ENCODE results near the gene MPC1.
"Not testable (repeated sequence)": the region's sequence is repeated elsewhere in the genome, so short reads cannot be mapped to it uniquely, and the experiment has no call there.

MPC1 gene

GRCh38 chr6:166394036-166394892, 11.5 kb upstream of the MPC1 start:
- Histone ChIP-seq H3K4me3 (ENCODE audit: low read depth in 1 of 2, low read length in 2 of 2) (no peak overlapping the region), H3K27ac (ENCODE audit: low read depth, low read length) (no peak overlapping the region), H3K4me1 (ENCODE audit: control insufficient read depth in 1 of 2, insufficient read depth in 2 of 2, low read length in 2 of 2) (no peaks in the 10 kb centered on the region)

GRCh38 chr6:166393535-166393823, 10.7 kb upstream of the MPC1 start:
- H3K9me3 ChIP-seq (ENCODE audit: control insufficient read depth in 1 of 2, low read length in 2 of 2) = no peaks in the 10 kb centered on the region
- no peaks in the 10 kb centered on the region for H3K36me3 ChIP-seq (ENCODE audit: control insufficient read depth in 1 of 2, insufficient read depth in 2 of 2, low read length in 2 of 2)
- no peak overlapping the region for H3K27ac ChIP-seq (ENCODE audit: low read depth, low read length)
- H3K4me1 ChIP-seq (ENCODE audit: control insufficient read depth in 1 of 2, insufficient read depth in 2 of 2, low read length in 2 of 2) = no peaks in the 10 kb centered on the region
- no peak overlapping the region for H3K9ac ChIP-seq (ENCODE audit: low read depth in 1 of 2, low read length in 2 of 2)
- peaks cover 0 to 3% of the 10 kb centered on the region in 2 donors for H3K27me3 ChIP-seq (ENCODE audit: control insufficient read depth in 1 of 2, insufficient read depth in 2 of 2, low read length in 2 of 2)
- no peak overlapping the region for H3K4me3 ChIP-seq (ENCODE audit: low read depth in 1 of 2, low read length in 2 of 2)

More at GRCh38 chr6:166394036-166394892, 11.5 kb upstream of the MPC1 start:
- Histone ChIP-seq H3K36me3 (ENCODE audit: control insufficient read depth in 1 of 2, insufficient read depth in 2 of 2, low read length in 2 of 2) (no peaks in the 10 kb centered on the region), H3K9ac (ENCODE audit: low read depth in 1 of 2, low read length in 2 of 2) (no peak overlapping the region), H3K9me3 (ENCODE audit: control insufficient read depth in 1 of 2, low read length in 2 of 2) (no peaks in the 10 kb centered on the region), H3K27me3 (ENCODE audit: control insufficient read depth in 1 of 2, insufficient read depth in 2 of 2, low read length in 2 of 2) (peaks cover 0 to 3% of the 10 kb centered on the region in 2 donors)

DNA sequence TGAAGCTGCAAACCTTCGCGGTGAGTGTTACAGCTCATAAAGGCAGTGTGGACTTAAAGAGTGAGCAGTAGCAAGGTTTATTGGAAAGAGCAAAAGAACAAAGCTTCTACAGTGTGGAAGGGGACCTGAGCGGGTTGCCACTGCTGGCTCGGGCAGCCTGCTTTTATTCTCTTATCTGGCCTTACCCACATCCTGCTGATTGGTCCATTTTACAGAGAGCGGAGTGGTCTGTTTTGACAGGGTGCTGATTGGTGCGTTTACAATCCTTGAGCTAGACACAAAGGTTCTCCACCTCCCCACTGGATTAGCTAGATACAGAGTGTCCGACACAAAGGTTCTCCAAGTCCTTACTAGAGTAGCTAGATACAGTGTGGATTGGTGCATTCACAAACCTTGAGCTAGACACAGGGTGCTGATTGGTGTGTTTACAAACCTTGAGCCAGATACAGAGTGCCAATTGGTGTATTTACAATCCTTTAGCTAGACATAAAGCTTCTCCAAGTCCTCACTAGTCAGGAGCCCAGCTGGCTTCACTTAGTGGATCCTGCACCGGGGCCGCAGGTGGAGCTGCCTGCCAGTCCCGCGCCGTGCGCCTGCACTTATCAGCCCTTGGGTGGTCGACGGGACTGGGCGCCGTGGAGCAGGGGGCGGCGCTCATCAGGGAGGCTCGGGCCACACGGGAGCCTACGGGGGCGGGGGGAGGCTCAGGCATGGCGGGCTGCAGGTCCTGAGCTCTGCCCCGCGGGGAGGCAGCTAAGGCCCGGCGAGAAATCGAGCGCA, 10.2 kb upstream of the MPC1 start:
- H3K36me3 ChIP-seq (ENCODE audit: control insufficient read depth in 1 of 2, insufficient read depth in 2 of 2, low read length in 2 of 2); H3K27me3 ChIP-seq (ENCODE audit: control insufficient read depth in 1 of 2, insufficient read depth in 2 of 2, low read length in 2 of 2); H3K27ac ChIP-seq (ENCODE audit: low read depth, low read length); H3K4me3 ChIP-seq (ENCODE audit: low read depth in 1 of 2, low read length in 2 of 2); H3K9ac ChIP-seq (ENCODE audit: low read depth in 1 of 2, low read length in 2 of 2); H3K9me3 ChIP-seq (ENCODE audit: control insufficient read depth in 1 of 2, low read length in 2 of 2); H3K4me1 ChIP-seq (ENCODE audit: control insufficient read depth in 1 of 2, insufficient read depth in 2 of 2, low read length in 2 of 2): not testable (repeated sequence)

GRCh38 chr6:166389119-166389518, 6.4 kb upstream of the MPC1 start:
- Histone ChIP-seq H3K4me1 (ENCODE audit: control insufficient read depth in 1 of 2, insufficient read depth in 2 of 2, low read length in 2 of 2) (no peaks in the 10 kb centered on the region), H3K27ac (ENCODE audit: low read depth, low read length) (no peak overlapping the region), H3K36me3 (ENCODE audit: control insufficient read depth in 1 of 2, insufficient read depth in 2 of 2, low read length in 2 of 2) (no peaks in the 10 kb centered on the region), H3K9me3 (ENCODE audit: control insufficient read depth in 1 of 2, low read length in 2 of 2) (no peaks in the 10 kb centered on the region), H3K4me3 (ENCODE audit: low read depth in 1 of 2, low read length in 2 of 2) (no peak overlapping the region), H3K27me3 (ENCODE audit: control insufficient read depth in 1 of 2, insufficient read depth in 2 of 2, low read length in 2 of 2) (peaks cover 0 to 2% of the 10 kb centered on the region in 2 donors), H3K9ac (ENCODE audit: low read depth in 1 of 2, low read length in 2 of 2) (no peak overlapping the region)

- Histone ChIP-seq H3K9ac (ENCODE audit: low read depth in 1 of 2, low read length in 2 of 2) (no peak overlapping the region), H3K4me3 (ENCODE audit: low read depth in 1 of 2, low read length in 2 of 2) (no peak overlapping the region), H3K27ac (ENCODE audit: low read depth, low read length) (no peak overlapping the region), H3K36me3 (ENCODE audit: control insufficient read depth in 1 of 2, insufficient read depth in 2 of 2, low read length in 2 of 2) (no peaks in the 10 kb centered on the region), H3K27me3 (ENCODE audit: control insufficient read depth in 1 of 2, insufficient read depth in 2 of 2, low read length in 2 of 2) (no peaks in the 10 kb centered on the region), H3K4me1 (ENCODE audit: control insufficient read depth in 1 of 2, insufficient read depth in 2 of 2, low read length in 2 of 2) (no peaks in the 10 kb centered on the region), H3K9me3 (ENCODE audit: control insufficient read depth in 1 of 2, low read length in 2 of 2) (no peaks in the 10 kb centered on the region)
These were observed 5.7 kb upstream of the MPC1 start for GRCh38 chr6:166388290-166389004.

DNA sequence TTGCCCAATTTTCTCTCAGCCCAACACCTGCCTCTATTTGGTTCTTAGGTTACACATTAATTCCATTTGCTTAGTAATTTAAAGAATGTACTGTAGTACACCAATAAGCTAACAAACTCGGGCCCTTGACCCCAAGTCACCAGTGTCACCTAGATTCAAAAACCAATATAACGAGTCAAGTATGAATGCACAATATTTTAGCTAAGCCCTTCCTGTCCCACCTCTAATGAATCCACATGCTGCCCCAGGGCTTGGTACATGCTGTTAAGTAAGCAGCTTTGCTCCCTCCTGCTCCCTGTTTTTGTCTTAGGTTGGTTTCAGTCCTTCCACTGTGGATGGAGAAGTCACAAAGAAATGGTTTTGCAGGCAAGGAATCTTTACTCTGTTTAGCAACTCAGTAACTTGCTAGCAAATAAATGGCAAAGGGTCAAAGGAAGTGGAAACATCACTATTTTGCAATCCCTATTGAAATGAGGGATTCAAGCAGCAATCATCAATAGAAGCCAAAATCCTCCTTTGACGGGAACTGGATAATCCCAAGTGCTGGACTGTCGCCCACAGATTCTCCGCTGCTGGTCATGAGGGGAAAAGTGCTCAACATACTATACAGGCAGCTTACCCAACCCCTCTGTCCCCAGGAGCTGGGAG, 5.0 kb upstream of the MPC1 start:
- Histone ChIP-seq H3K27me3 (ENCODE audit: control insufficient read depth in 1 of 2, insufficient read depth in 2 of 2, low read length in 2 of 2) (no peaks in the 10 kb centered on the region), H3K27ac (ENCODE audit: low read depth, low read length) (no peak overlapping the region), H3K9ac (ENCODE audit: low read depth in 1 of 2, low read length in 2 of 2) (no peak overlapping the region), H3K9me3 (ENCODE audit: control insufficient read depth in 1 of 2, low read length in 2 of 2) (no peaks in the 10 kb centered on the region), H3K36me3 (ENCODE audit: control insufficient read depth in 1 of 2, insufficient read depth in 2 of 2, low read length in 2 of 2) (no peaks in the 10 kb centered on the region), H3K4me3 (ENCODE audit: low read depth in 1 of 2, low read length in 2 of 2) (no peak overlapping the region), H3K4me1 (ENCODE audit: control insufficient read depth in 1 of 2, insufficient read depth in 2 of 2, low read length in 2 of 2) (no peaks in the 10 kb centered on the region)

DNA sequence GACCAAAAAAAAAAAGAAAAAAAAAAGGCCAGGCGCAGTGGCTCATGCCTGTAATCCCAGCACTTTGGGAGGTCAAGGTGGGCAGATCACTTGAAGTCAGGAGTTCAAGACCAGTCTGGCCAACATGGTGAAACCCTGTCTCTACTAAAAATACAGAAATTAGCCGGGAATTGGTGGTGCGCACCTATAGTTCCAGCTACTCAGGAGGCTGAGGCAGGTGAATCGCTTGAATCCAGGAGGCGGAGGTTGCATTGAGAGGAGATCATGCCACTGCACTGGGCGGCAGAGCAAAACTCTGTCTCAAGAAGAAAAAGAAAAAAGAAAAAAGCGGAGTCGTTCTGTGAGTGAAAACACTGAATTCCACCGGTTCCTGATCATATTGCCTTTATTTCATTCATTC, 4.4 kb upstream of the MPC1 start:
- H3K9me3 ChIP-seq (ENCODE audit: control insufficient read depth in 1 of 2, low read length in 2 of 2); H3K9ac ChIP-seq (ENCODE audit: low read depth in 1 of 2, low read length in 2 of 2); H3K27ac ChIP-seq (ENCODE audit: low read depth, low read length); H3K36me3 ChIP-seq (ENCODE audit: control insufficient read depth in 1 of 2, insufficient read depth in 2 of 2, low read length in 2 of 2); H3K27me3 ChIP-seq (ENCODE audit: control insufficient read depth in 1 of 2, insufficient read depth in 2 of 2, low read length in 2 of 2); H3K4me3 ChIP-seq (ENCODE audit: low read depth in 1 of 2, low read length in 2 of 2); H3K4me1 ChIP-seq (ENCODE audit: control insufficient read depth in 1 of 2, insufficient read depth in 2 of 2, low read length in 2 of 2): not testable (repeated sequence)

GRCh38 chr6:166386111-166386510, 3.4 kb upstream of the MPC1 start:
- peaks cover under 1% of the 10 kb centered on the region in 2 donors for H3K4me1 ChIP-seq (ENCODE audit: control insufficient read depth in 1 of 2, insufficient read depth in 2 of 2, low read length in 2 of 2)
- no peak overlapping the region for H3K4me3 ChIP-seq (ENCODE audit: low read depth in 1 of 2, low read length in 2 of 2)
- H3K9me3 ChIP-seq (ENCODE audit: control insufficient read depth in 1 of 2, low read length in 2 of 2) = no peaks in the 10 kb centered on the region
- no peaks in the 10 kb centered on the region for H3K27me3 ChIP-seq (ENCODE audit: control insufficient read depth in 1 of 2, insufficient read depth in 2 of 2, low read length in 2 of 2)
- no peak overlapping the region for H3K27ac ChIP-seq (ENCODE audit: low read depth, low read length)
- H3K36me3 ChIP-seq (ENCODE audit: control insufficient read depth in 1 of 2, insufficient read depth in 2 of 2, low read length in 2 of 2) = no peaks in the 10 kb centered on the region
- no peak overlapping the region for H3K9ac ChIP-seq (ENCODE audit: low read depth in 1 of 2, low read length in 2 of 2)

- not testable (repeated sequence) for H3K4me1 ChIP-seq (ENCODE audit: control insufficient read depth in 1 of 2, insufficient read depth in 2 of 2, low read length in 2 of 2); H3K9me3 ChIP-seq (ENCODE audit: control insufficient read depth in 1 of 2, low read length in 2 of 2)
These were observed 1.1 kb upstream of the MPC1 start for GRCh38 chr6:166383802-166384363.

More at GRCh38 chr6:166383802-166384363, 1.1 kb upstream of the MPC1 start:
- peak overlapping the region; percentile 87 to 91 for H3K4me3 ChIP-seq (ENCODE audit: low read depth in 1 of 2, low read length in 2 of 2)
- H3K27ac ChIP-seq (ENCODE audit: low read depth, low read length) = peak overlapping the region; percentile 97
- H3K9ac ChIP-seq (ENCODE audit: low read depth in 1 of 2, low read length in 2 of 2) = peak overlapping the region; percentile 81 to 85
- not testable (repeated sequence) for H3K27me3 ChIP-seq (ENCODE audit: control insufficient read depth in 1 of 2, insufficient read depth in 2 of 2, low read length in 2 of 2); H3K36me3 ChIP-seq (ENCODE audit: control insufficient read depth in 1 of 2, insufficient read depth in 2 of 2, low read length in 2 of 2)

All from duodenal mucosa (tissue), 2 donors.